ENCODE results near the gene PSMB3. TPM values are rescaled to one million over a fixed set of nuclear protein-coding genes. Genes with fewer than 3 reads are reported as not detected.

Gene PSMB3
- total and polyA plus RNA-seq, 9 of the 15 experiments (the other 6 are each of a cell fraction or from before 2014, with no cell fraction given), result 460 to 2,775 (median 574) TPM

GRCh38 chr17:38729886-38730525 lies 22.5 kb upstream of the PSMB3 start, which contains the start of gene CISD3 (continued):
- TF ChIP-seq L3MBTL2 (IDR thresholded peaks at IDR 0.05), result peak; percentile 74
- no peak for TF ChIP-seq MCM2 (IDR thresholded peaks at IDR 0.05; ENCODE audit: low read depth)
- no peak for TF ChIP-seq POLR3G (IDR thresholded peaks at IDR 0.05; ENCODE audit: extremely low read depth, insufficient read length, insufficient replicate concordance)
- no peak for TF ChIP-seq ETV5 (CRISPR knock-in tag; IDR thresholded peaks at IDR 0.05; ENCODE audit: low read depth)
- TF ChIP-seq NFE2L1 (tag; IDR thresholded peaks at IDR 0.05; ENCODE audit: borderline replicate concordance, low read depth), result no peak
- no peak for TF ChIP-seq EP300 (IDR thresholded peaks at IDR 0.05; ENCODE audit: low read length)
- no peak for TF ChIP-seq HDGF (IDR thresholded peaks at IDR 0.05)
- no peak for TF ChIP-seq KHSRP (IDR thresholded peaks at IDR 0.05)
- TF ChIP-seq PYGO2 (tag; IDR thresholded peaks at IDR 0.05), result no peak
- peak; percentile 31 to 79; a peak in 2 of 4 replicates for TF ChIP-seq MAZ (CRISPR knock-in tag; conservative IDR thresholded peaks at IDR 0.05 in 1 of 2, IDR thresholded peaks at IDR 0.05 in 1 of 2)
- TF ChIP-seq STAT5B (CRISPR knock-in tag; IDR thresholded peaks at IDR 0.05), result no peak
- no peak for TF ChIP-seq ID3 (CRISPR knock-in tag; IDR thresholded peaks at IDR 0.05)
- TF ChIP-seq ID3 (tag; IDR thresholded peaks at IDR 0.05), result no peak
- TF ChIP-seq UBTF (IDR thresholded peaks at IDR 0.05; ENCODE audit: borderline replicate concordance in 1 of 2, low read depth in 2 of 2, low read length in 2 of 2), result peak; percentile 26 to 87; a peak in 3 of 4 replicates
- 0 out of 2 replicates have a peak, but pooled peaks have one; percentile 3 for TF ChIP-seq PHF21A (IDR thresholded peaks at IDR 0.05; ENCODE audit: borderline replicate concordance, low read depth)
- peak; percentile 78 for TF ChIP-seq GABPA (tag; conservative IDR thresholded peaks at IDR 0.05; ENCODE audit: low read depth)
- TF ChIP-seq ELK1 (CRISPR knock-in tag; IDR thresholded peaks at IDR 0.05), result no peak
- TF ChIP-seq KDM2B (CRISPR knock-in tag; IDR thresholded peaks at IDR 0.05), result 0 out of 2 replicates have a peak, but pooled peaks have one; percentile 12
- TF ChIP-seq PHF8 (IDR thresholded peaks at IDR 0.05; ENCODE audit: borderline replicate concordance, low read length), result peak; percentile 54; the same call in 1 of the 2 replicates
- TF ChIP-seq STAG1 (CRISPR knock-in tag; IDR thresholded peaks at IDR 0.05; ENCODE audit: borderline replicate concordance), result no peak
- TF ChIP-seq ZNF79 (CRISPR knock-in tag; IDR thresholded peaks at IDR 0.05; ENCODE audit: low read depth), result no peak
- 0 out of 2 replicates have a peak, but pooled peaks have one; percentile 47 for TF ChIP-seq POLR2AphosphoS2 (IDR thresholded peaks at IDR 0.05; ENCODE audit: low read length)
- no peak for TF ChIP-seq BACH1 (tag; IDR thresholded peaks at IDR 0.05)
- no peak for TF ChIP-seq ZNF408 (CRISPR knock-in tag; IDR thresholded peaks at IDR 0.05; ENCODE audit: low read depth)
- TF ChIP-seq YY1 (IDR thresholded peaks at IDR 0.05; ENCODE audit: borderline replicate concordance in 1 of 3, control insufficient read depth in 1 of 3, extremely low read depth in 1 of 3, insufficient read depth in 3 of 3, insufficient read length in 1 of 3, insufficient replicate concordance in 2 of 3, low read depth in 1 of 3, low read length in 2 of 3), result peak in 2 of 3 experiments; percentile 44 to 63

All from K562 (cell line).